ENCODE results near the gene ELOVL7. TPM values are rescaled to one million over a fixed set of nuclear protein-coding genes. Genes with fewer than 3 reads are reported as not detected.

The ELOVL7 gene
- total and polyA plus RNA-seq, 2 donors (not counting 1 experiment from before 2014, with no cell fraction given) = 0.21 to 0.54 TPM

DNA sequence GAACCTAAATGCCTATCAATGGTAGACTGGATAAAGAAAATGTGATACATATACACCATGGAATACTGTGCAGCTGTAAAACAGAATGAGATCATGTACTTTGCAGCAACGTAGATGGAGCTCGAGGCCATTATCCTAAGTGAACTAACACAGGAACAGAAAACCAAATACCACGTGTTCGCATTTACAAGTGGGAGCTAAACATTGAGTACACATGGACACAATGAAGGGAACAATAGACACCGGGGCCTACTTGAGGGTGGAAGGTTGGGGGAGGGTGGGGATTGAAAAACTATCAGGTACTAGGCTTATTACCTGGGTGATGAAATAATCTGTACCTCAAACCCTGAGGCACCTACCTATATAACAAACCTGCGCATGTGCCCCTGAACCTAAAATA, 121.7 kb downstream of the ELOVL7 start:
- H3K36me3 ChIP-seq (replicated peaks in 1 of 2; ENCODE audit: control extremely low read depth in 1 of 2, control insufficient read depth in 1 of 2, extremely low read depth in 1 of 2, insufficient read depth in 2 of 2, low read length in 1 of 2) = no peaks in the 10 kb centered on the region
- intact Hi-C loops (cut with micrococcal nuclease) = no loop called here
- no peaks in the 10 kb centered on the region for H4K20me1 ChIP-seq (ENCODE audit: control insufficient read depth, insufficient read depth, low read length, poor library complexity, severe bottlenecking)
- H3K27me3 Mint-ChIP-seq = peaks cover 38% of the 10 kb centered on the region
- H3K27me3 ChIP-seq (replicated peaks in 1 of 4; ENCODE audit: control extremely low read depth in 1 of 4, control insufficient read depth in 3 of 4, insufficient read depth in 4 of 4, low read length in 3 of 4) = peaks cover 0 to 3% (median 0%) of the 10 kb centered on the region in 4 experiments
- no peaks in the 10 kb centered on the region for H3K9me3 ChIP-seq (ENCODE audit: control extremely low read depth in 1 of 3, control insufficient read depth in 2 of 3, insufficient read depth in 1 of 3, low read length in 2 of 3)
- no peak overlapping the region for H3K27ac ChIP-seq (ENCODE audit: low read length in 2 of 2)
- CTCF ChIA-PET = interaction anchor here (1.4 kb wide), 1 partner anchor 12 kb away, joined by 4 read pairs; no protein-coding TSS in a partner anchor
- DNase-seq (no peak), ATAC-seq (ENCODE audit: low read depth) (no peak)
- no peaks in the 10 kb centered on the region for H3K4me1 Mint-ChIP-seq
- H3K27ac Mint-ChIP-seq = no peak overlapping the region
- no peaks in the 10 kb centered on the region for H3K79me2 ChIP-seq (ENCODE audit: control insufficient read depth, insufficient read depth, low read length)
- no peak overlapping the region for H2AFZ ChIP-seq (ENCODE audit: insufficient read depth, low read depth, low read length, poor library complexity, severe bottlenecking)
- H3K9ac ChIP-seq (ENCODE audit: low read length) = no peak overlapping the region
- H3K4me2 ChIP-seq (replicated peaks; ENCODE audit: low read depth, low read length, poor library complexity, severe bottlenecking) = no peak overlapping the region
- H3K4me1 ChIP-seq (ENCODE audit: control insufficient read depth in 2 of 2, insufficient read depth in 2 of 2, low read length in 2 of 2) = no peaks in the 10 kb centered on the region
- TF ChIP-seq, protein P1, sequence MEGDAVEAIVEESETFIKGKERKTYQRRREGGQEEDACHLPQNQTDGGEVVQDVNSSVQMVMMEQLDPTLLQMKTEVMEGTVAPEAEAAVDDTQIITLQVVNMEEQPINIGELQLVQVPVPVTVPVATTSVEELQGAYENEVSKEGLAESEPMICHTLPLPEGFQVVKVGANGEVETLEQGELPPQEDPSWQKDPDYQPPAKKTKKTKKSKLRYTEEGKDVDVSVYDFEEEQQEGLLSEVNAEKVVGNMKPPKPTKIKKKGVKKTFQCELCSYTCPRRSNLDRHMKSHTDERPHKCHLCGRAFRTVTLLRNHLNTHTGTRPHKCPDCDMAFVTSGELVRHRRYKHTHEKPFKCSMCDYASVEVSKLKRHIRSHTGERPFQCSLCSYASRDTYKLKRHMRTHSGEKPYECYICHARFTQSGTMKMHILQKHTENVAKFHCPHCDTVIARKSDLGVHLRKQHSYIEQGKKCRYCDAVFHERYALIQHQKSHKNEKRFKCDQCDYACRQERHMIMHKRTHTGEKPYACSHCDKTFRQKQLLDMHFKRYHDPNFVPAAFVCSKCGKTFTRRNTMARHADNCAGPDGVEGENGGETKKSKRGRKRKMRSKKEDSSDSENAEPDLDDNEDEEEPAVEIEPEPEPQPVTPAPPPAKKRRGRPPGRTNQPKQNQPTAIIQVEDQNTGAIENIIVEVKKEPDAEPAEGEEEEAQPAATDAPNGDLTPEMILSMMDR (IDR thresholded peaks at IDR 0.05) = no peak
- TF ChIP-seq EZH2 (IDR thresholded peaks at IDR 0.05; ENCODE audit: borderline replicate concordance, insufficient read depth, low read depth, low read length, poor library complexity, severe bottlenecking) = no peak
- H3K4me3 ChIP-seq (ENCODE audit: control extremely low read depth in 1 of 5, extremely low read depth in 1 of 5, insufficient read depth in 1 of 5, low read depth in 2 of 5, low read length in 4 of 5) = no peak overlapping the region
- POLR2A ChIA-PET = no interaction called here
- H3K4me3 Mint-ChIP-seq = no peak overlapping the region
- 98% methylated on average over 4 of the region's 6 CpGs for WGBS (ENCODE audit: insufficient coverage)
- H3K9me3 Mint-ChIP-seq (ENCODE audit: insufficient read depth) = no peaks in the 10 kb centered on the region

DNA sequence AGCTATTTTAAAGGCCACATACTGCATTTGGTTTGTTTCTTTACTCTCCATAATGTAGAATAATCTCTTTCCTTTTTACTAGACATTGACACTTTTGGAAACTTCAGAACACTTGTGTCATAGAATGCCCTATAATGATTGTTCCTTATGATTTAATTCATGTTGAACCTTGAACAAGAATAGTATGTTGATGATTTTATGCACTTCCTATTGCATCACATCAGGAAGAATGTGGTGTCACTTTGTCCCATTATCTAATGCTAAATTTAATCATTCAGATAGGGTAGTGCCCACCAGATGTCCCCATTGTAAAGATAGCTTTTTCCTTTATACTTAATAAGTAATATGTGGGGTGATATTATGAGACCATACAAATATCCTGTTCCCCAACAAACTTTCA, 124.7 kb downstream of the ELOVL7 start:
- no peak for DNase-seq
- CTCF ChIA-PET = no interaction called here
- no peak overlapping the region for H3K4me2 ChIP-seq (replicated peaks; ENCODE audit: low read depth, low read length, poor library complexity, severe bottlenecking)
- POLR2A ChIA-PET = no interaction called here
- H3K9ac ChIP-seq (ENCODE audit: low read length) = no peak overlapping the region
- H3K4me3 ChIP-seq (ENCODE audit: control extremely low read depth in 1 of 5, extremely low read depth in 1 of 5, insufficient read depth in 1 of 5, low read depth in 2 of 5, low read length in 4 of 5) = no peak overlapping the region
- TF ChIP-seq EZH2 (IDR thresholded peaks at IDR 0.05; ENCODE audit: borderline replicate concordance, insufficient read depth, low read depth, low read length, poor library complexity, severe bottlenecking) = no peak
- TF ChIP-seq, protein P1 (IDR thresholded peaks at IDR 0.05) = no peak
- Mint-ChIP-seq H3K27ac (no peak overlapping the region), H3K4me3 (no peak overlapping the region), H3K9me3 (ENCODE audit: insufficient read depth) (no peaks in the 10 kb centered on the region), H3K27me3 (peaks cover 46% of the 10 kb centered on the region), H3K4me1 (no peaks in the 10 kb centered on the region)
- no peak overlapping the region for H3K27ac ChIP-seq (ENCODE audit: low read length in 2 of 2)
- peaks cover 0 to 10% (median 0%) of the 10 kb centered on the region in 4 experiments for H3K27me3 ChIP-seq (replicated peaks in 1 of 4; ENCODE audit: control extremely low read depth in 1 of 4, control insufficient read depth in 3 of 4, insufficient read depth in 4 of 4, low read length in 3 of 4)
- no peak for ATAC-seq (ENCODE audit: low read depth)
- no peak overlapping the region for H2AFZ ChIP-seq (ENCODE audit: insufficient read depth, low read depth, low read length, poor library complexity, severe bottlenecking)
- H3K79me2 ChIP-seq (ENCODE audit: control insufficient read depth, insufficient read depth, low read length) = no peaks in the 10 kb centered on the region
- H3K9me3 ChIP-seq (ENCODE audit: control extremely low read depth in 1 of 3, control insufficient read depth in 2 of 3, insufficient read depth in 1 of 3, low read length in 2 of 3) = peaks cover 0 to 13% (median 0%) of the 10 kb centered on the region in 3 donors
- no peaks in the 10 kb centered on the region for H3K36me3 ChIP-seq (replicated peaks in 1 of 2; ENCODE audit: control extremely low read depth in 1 of 2, control insufficient read depth in 1 of 2, extremely low read depth in 1 of 2, insufficient read depth in 2 of 2, low read length in 1 of 2)
- H3K4me1 ChIP-seq (ENCODE audit: control insufficient read depth in 2 of 2, insufficient read depth in 2 of 2, low read length in 2 of 2) = no peaks in the 10 kb centered on the region
- H4K20me1 ChIP-seq (ENCODE audit: control insufficient read depth, insufficient read depth, low read length, poor library complexity, severe bottlenecking) = no peaks in the 10 kb centered on the region
- intact Hi-C loops (cut with micrococcal nuclease) = no loop called here
